KMS-11 (cell line): ENCODE results near the gene STON2.

Experiments
- H2AFZ ChIP-seq: fragments of 200-600 bp; sonication (generic); 2 replicates; pipeline ENCODE4 v1.6.1; 2016; ENCODE audit warnings: antibody characterized with exemption, mixed run types, low read depth
- H3K27ac ChIP-seq: fragments of 200-600 bp; sonication (generic); 2 replicates; pipeline ENCODE4 v1.6.1; 2016; ENCODE audit warnings: mild to moderate bottlenecking, mixed run types
- H3K27me3 ChIP-seq: fragments of 200-600 bp; sonication (generic); 2 replicates; pipeline ENCODE4 v1.6.1; 2017; ENCODE audit warnings: mild to moderate bottlenecking, low read depth, mixed run types, moderate library complexity; ENCODE audit not compliant: insufficient read depth
- H3K36me3 ChIP-seq: fragments of 200-600 bp; sonication (generic); 2 replicates; pipeline ENCODE4 v1.6.1; 2017; ENCODE audit warnings: mild to moderate bottlenecking, mixed run types; ENCODE audit not compliant: insufficient read depth
- H3K4me1 ChIP-seq: fragments of 200-600 bp; sonication (generic); 2 replicates; pipeline ENCODE4 v1.6.1; 2016; ENCODE audit warnings: mild to moderate bottlenecking, low read depth, mixed run types; ENCODE audit not compliant: poor library complexity, severe bottlenecking
- H3K4me2 ChIP-seq: fragments of 200-600 bp; sonication (generic); 2 replicates; pipeline ENCODE4 v1.7.0; 2016; ENCODE audit warnings: mild to moderate bottlenecking, mixed run types
- H3K4me3 ChIP-seq: fragments of 200-600 bp; sonication (generic); IDR thresholded peaks from 2 replicates; pipeline ENCODE4 v1.6.1; 2017; ENCODE audit warnings: low read depth, low read length, mixed read lengths; ENCODE audit not compliant: insufficient read depth
- H3K79me2 ChIP-seq: fragments of 200-600 bp; sonication (generic); 2 replicates; pipeline ENCODE4 v1.6.1; 2016; ENCODE audit warnings: low read depth, mixed run types; ENCODE audit not compliant: insufficient read depth
- H3K9ac ChIP-seq: fragments of 200-600 bp; sonication (generic); 2 replicates; pipeline ENCODE4 v1.6.1; 2016; ENCODE audit warnings: mild to moderate bottlenecking, mixed run types
- H4K20me1 ChIP-seq: fragments of 200-600 bp; sonication (generic); 2 replicates; pipeline ENCODE4 v1.6.1; 2016; ENCODE audit warnings: mild to moderate bottlenecking, mixed run types; ENCODE audit not compliant: insufficient read depth
- CTCF ChIP-seq: fragments of 200-600 bp; sonication (generic); conservative IDR thresholded peaks from 2 replicates; pipeline ENCODE4 v1.6.1; 2017; ENCODE audit warnings: low read depth, mild to moderate bottlenecking, antibody characterized with exemption, low read length, moderate library complexity, mixed read lengths

Gene STON2

DNA sequence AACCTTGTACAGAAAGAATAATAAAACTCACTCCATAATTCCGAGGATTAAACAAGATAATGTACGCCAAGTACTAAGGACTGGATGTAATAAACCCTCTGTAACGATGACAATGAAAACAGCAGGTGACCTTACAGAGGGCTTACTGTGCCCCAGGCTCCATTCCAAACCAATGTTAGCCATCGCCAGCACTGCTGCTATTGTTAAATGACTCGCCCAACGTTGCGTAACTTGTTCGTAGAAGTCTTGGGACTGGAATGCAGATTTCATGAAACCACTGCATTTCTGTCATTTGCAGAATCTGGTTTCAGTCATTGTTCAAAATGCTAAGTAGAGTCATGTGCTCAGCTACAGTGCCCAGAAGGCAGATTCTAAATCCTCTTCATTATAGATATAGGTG is 728 bp upstream of the STON2 start:
- H3K36me3 ChIP-seq, result peaks cover 16% of the 10 kb centered on the region; the same call in 1 of the 2 replicates
- peak overlapping the region; percentile 94 for H3K9ac ChIP-seq
- peak overlapping the region; percentile 93 for H3K4me2 ChIP-seq
- no peak overlapping the region for H3K4me3 ChIP-seq
- no peaks in the 10 kb centered on the region for H4K20me1 ChIP-seq
- peak overlapping the region; percentile 97 for H3K27ac ChIP-seq
- H2AFZ ChIP-seq, result no peak overlapping the region
- peaks cover 71% of the 10 kb centered on the region for H3K4me1 ChIP-seq
- peaks cover 51% of the 10 kb centered on the region for H3K79me2 ChIP-seq
- H3K27me3 ChIP-seq, result no peaks in the 10 kb centered on the region
- no peak for TF ChIP-seq CTCF

GRCh38 chr14:81398196-81398891 is 1.8 kb downstream of the STON2 start:
- H3K36me3 ChIP-seq, result peaks cover 20% of the 10 kb centered on the region; the same call in 1 of the 2 replicates
- peaks cover 72% of the 10 kb centered on the region for H3K4me1 ChIP-seq
- H3K27ac ChIP-seq, result peak overlapping the region; percentile 97
- H4K20me1 ChIP-seq, result no peaks in the 10 kb centered on the region
- TF ChIP-seq CTCF, result no peak
- H3K4me3 ChIP-seq, result no peak overlapping the region
- no peaks in the 10 kb centered on the region for H3K27me3 ChIP-seq
- H2AFZ ChIP-seq, result no peak overlapping the region
- H3K79me2 ChIP-seq, result peaks cover 59% of the 10 kb centered on the region
- H3K4me2 ChIP-seq, result peak overlapping the region; percentile 93
- peak overlapping the region; percentile 94 for H3K9ac ChIP-seq

DNA sequence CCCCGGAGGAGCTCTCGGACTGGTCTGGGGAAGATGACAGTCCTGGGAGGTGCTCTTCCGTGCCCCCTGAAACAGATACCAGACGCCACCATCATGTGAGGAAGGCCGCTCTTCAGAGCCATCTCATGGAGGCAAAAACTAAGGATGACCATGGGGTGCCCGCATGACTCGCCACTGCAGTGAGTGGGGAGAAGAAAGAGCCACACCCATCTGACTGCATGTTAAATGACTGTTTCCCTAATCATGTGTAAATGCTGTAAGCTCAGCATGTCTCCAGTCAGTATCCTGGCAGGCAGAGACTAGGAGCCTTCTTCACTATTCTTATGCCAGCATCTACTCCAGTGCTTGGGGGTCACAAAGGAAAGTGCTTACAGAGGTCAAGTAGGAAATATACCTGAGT is 4.0 kb downstream of the STON2 start:
- H3K9ac ChIP-seq, result no peak overlapping the region; the same call in 1 of the 2 replicates

DNA sequence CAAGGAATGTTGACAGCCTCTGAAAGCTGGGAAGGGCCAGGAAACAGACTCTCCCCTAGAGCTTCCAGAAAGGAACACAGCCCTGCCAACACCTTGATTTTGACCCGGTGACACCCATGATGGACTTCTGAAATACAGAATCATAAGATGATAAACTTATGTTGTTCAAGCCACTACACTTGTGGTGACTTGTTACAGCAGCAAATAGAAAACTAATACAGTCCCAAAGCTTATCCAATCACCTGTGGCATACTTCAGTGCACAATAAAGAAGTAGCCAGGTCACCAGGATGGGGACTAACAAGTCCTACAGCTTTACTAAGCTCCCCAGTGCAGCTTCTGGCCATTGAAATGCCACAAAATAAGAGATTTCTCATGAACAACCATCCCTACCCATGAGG is 5.4 kb downstream of the STON2 start:
- Histone ChIP-seq H3K9ac (no peak overlapping the region), H3K4me1 (peaks cover 84% of the 10 kb centered on the region), H3K4me3 (no peak overlapping the region), H3K4me2 (0 out of 2 replicates have a peak overlapping the region, but pooled peaks have one; percentile 17), H3K36me3 (peaks cover 20% of the 10 kb centered on the region; the same call in 1 of the 2 replicates), H3K27ac (peak overlapping the region; percentile 32; the same call in 1 of the 2 replicates), H3K79me2 (peaks cover 63% of the 10 kb centered on the region), H3K27me3 (no peaks in the 10 kb centered on the region), H2AFZ (no peak overlapping the region), H4K20me1 (no peaks in the 10 kb centered on the region)
- no peak for TF ChIP-seq CTCF

More for the DNA sequence above, 4.0 kb downstream of the STON2 start:
- H3K79me2 ChIP-seq, result peaks cover 59% of the 10 kb centered on the region
- H3K27ac ChIP-seq, result peak overlapping the region; percentile 32; the same call in 1 of the 2 replicates
- no peak overlapping the region for H3K4me3 ChIP-seq
- H3K36me3 ChIP-seq, result peaks cover 20% of the 10 kb centered on the region; the same call in 1 of the 2 replicates
- H4K20me1 ChIP-seq, result no peaks in the 10 kb centered on the region
- no peaks in the 10 kb centered on the region for H3K27me3 ChIP-seq
- no peak overlapping the region for H2AFZ ChIP-seq
- no peak for TF ChIP-seq CTCF
- peaks cover 76% of the 10 kb centered on the region for H3K4me1 ChIP-seq
- H3K4me2 ChIP-seq, result no peak overlapping the region
